BJ (cell line): ENCODE measurements around the gene TRPM2. TPM values are rescaled to one million over a fixed set of nuclear protein-coding genes. Genes with fewer than 3 reads are reported as not detected.

ENCODE experiments used
- CTCF ChIA-PET: fragments of 350-600 bp; formaldehyde crosslinking; extraction: SDS; loops from one replicate; lab custom pipeline; 2021; ENCODE audit warnings: antibody characterized with exemption, inconsistent platforms; lab: Yijun Ruan, JAX
- POLR2A ChIA-PET: fragments of 300-600 bp; sonication (Branson Sonifier 250); formaldehyde crosslinking; extraction: SDS; loops from one replicate; lab custom pipeline; 2021; ENCODE audit warnings: antibody characterized with exemption; lab: Charles Lee
- DNase-seq: peaks from one replicate; pipeline ENCODE4 v3.0.0-alpha.2; 2011; ENCODE audit warnings: low read depth
- H3K27me3 ChIP-seq: 2 replicates; pipeline ENCODE4 v1.6.0; 2011; ENCODE audit warnings: low read length; ENCODE audit not compliant: control insufficient read depth, insufficient read depth
- H3K36me3 ChIP-seq: 2 replicates; pipeline ENCODE4 v1.5.1; 2011; ENCODE audit warnings: low read length; ENCODE audit not compliant: control insufficient read depth, insufficient read depth
- H3K4me3 ChIP-seq: 2 replicates; pipeline ENCODE4 v1.5.1; 2011; ENCODE audit warnings: low read depth, mild to moderate bottlenecking, control low read depth, low read length
- CTCF ChIP-seq: IDR thresholded peaks from 2 replicates; pipeline ENCODE4 v1.5.1; 2011; ENCODE audit warnings: low read depth, mild to moderate bottlenecking, control low read depth, inconsistent platforms, low read length, moderate library complexity; ENCODE audit not compliant: insufficient read depth
- polyA plus RNA-seq: library from polyadenylated mRNA; depleted of rRNA; stranded (reverse); fragments of >200 nt; gene quantifications from 2 replicates; pipeline ENCODE4 v1.2.3, GENCODE V29; 2011

Gene TRPM2
- polyA plus RNA-seq, 1 experiment = not detected

- H3K27me3 ChIP-seq = no peaks in the 10 kb centered on the region
- no peak for DNase-seq
- ChIA-PET POLR2A (no interaction called here), CTCF (no interaction called here)
- no peak for TF ChIP-seq CTCF
- H3K36me3 ChIP-seq = no peaks in the 10 kb centered on the region
- H3K4me3 ChIP-seq = no peak overlapping the region
Measured at GRCh38 chr21:44378646-44379514, 25.5 kb downstream of the TRPM2 start.

DNA sequence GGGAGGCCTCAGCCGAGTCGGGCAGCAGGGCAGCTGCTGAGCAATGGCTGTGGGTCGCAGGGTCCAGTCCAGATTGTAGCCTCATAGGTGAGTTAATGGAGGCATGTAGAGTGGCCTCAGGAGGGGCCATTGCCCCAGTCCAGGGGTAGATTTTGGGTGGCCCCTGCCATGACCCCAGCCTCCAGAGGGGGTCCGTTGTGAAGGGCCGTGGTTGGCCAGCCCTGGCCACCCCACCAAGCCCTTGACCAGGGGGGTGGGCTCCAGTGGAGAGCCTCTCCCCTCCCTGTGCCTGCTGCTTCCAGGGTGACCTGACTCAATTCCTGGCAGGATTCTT lies 26.1 kb downstream of the TRPM2 start:
- DNase-seq = no peak
- ChIA-PET POLR2A (no interaction called here), CTCF (no interaction called here)
- Histone ChIP-seq H3K27me3 (no peaks in the 10 kb centered on the region), H3K36me3 (no peaks in the 10 kb centered on the region), H3K4me3 (no peak overlapping the region)
- TF ChIP-seq CTCF = no peak

DNA sequence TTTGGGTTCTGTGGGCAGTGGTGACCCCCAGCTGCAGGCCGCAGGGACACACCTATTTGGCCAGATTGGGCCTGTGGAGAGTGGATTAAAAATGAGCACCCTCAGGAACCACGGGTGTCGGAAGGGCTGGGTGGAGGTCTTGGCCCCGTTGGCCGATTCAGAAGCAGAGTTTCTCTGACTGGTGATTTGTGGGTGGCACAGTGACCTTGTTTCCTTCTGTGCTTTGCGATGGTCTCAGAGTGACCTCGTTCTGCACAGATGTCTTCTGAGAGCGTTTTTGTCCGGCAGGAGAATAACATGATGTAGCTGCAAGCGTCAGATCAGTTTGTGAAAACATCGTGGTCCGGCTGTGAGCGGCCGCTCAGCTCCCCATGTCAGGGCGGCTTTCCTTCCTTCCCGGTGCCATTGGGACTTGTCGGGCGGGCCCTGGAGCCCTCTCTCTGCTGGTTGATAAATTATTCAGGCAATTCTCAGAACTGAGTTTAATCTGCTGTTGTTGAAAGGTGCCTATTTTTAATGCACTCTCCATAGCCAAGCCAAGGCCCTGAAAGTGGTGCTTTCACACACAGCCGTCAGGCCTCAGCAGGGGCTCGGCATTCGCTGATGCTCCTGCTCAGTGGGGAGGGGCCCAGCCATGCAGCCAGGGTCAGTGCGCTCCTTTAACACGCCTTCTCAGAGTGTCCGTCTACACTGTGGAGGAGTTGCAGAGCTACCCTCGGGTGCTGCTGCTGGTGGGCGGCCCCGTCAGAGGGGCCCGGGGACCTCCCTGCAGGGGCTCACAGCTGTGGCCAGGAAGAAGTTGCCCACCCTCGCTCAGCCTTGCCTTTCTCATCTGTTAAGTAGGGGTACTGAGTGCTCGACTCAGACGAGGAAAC lies 26.8 kb downstream of the TRPM2 start:
- CTCF ChIA-PET = no interaction called here
- Histone ChIP-seq H3K4me3 (no peak overlapping the region), H3K36me3 (no peaks in the 10 kb centered on the region), H3K27me3 (no peaks in the 10 kb centered on the region)
- POLR2A ChIA-PET = no interaction called here
- no peak for TF ChIP-seq CTCF
- no peak for DNase-seq

DNA sequence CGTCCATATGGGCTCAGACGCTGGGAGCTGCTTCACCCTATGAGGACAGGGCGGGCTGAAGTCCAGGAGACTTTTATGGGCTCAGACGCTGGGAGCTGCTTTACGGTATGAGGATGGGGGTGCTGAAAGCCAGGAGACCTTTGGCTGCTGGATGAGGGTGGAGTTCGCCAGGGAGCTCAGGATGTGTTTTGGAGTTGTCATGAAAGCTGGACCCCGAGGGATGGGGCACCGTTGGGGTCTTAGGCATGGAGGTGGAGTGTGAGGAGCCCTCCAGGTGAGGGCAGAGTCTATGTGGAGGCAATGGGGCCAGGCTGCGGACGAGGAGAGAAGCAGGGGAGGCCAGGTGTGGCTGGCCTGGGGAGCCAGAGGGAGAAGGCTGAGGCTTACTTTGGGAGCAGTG lies 27.5 kb downstream of the TRPM2 start:
- Histone ChIP-seq H3K27me3 (no peaks in the 10 kb centered on the region), H3K36me3 (no peaks in the 10 kb centered on the region), H3K4me3 (no peak overlapping the region)
- TF ChIP-seq CTCF = no peak
- no peak for DNase-seq
- ChIA-PET CTCF (no interaction called here), POLR2A (no interaction called here)

DNA sequence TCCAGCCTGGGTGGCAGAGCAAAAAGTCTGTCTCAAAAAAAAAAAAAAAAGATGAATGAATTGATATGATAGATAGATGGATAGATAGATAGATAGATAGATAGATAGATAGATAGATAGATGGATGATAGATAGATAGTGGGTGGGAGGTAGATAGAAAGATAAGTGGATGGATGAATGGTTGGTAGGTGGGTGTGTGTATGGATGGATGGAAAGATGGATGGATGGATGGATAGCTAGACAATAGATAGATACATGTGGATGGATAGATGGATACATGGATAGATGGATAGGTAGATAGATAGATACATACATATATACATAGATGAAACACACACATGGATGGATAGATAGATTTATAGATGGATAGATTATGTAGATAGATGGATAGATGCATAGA lies 28.5 kb downstream of the TRPM2 start:
- Histone ChIP-seq H3K27me3 (no peaks in the 10 kb centered on the region), H3K4me3 (no peak overlapping the region), H3K36me3 (no peaks in the 10 kb centered on the region)
- no peak for DNase-seq
- POLR2A ChIA-PET = no interaction called here
- CTCF ChIA-PET = no interaction called here
- TF ChIP-seq CTCF = no peak
